SJSA1 (cell line): ENCODE data around the gene ATG9A. TPM values are rescaled to one million over a fixed set of nuclear protein-coding genes. Genes with fewer than 3 reads are reported as not detected.

Experiments used
- DNase-seq, 2 experiments: peaks; one replicate each; pipeline ENCODE4 v3.0.0-alpha.2; 2015 to 2020; ENCODE audit warnings: low spot score in 2 of 2, low read depth in 1 of 2
- H3K27ac ChIP-seq: fragments of 250-450 bp; sonication (Bioruptor Pico); 2 replicates; pipeline ENCODE4 v1.5.1; 2020; ENCODE audit warnings: mild to moderate bottlenecking, moderate library complexity
- H3K27me3 ChIP-seq: fragments of 250-450 bp; sonication (Bioruptor Pico); replicated peaks from 2 replicates; pipeline ENCODE4 v1.5.1; 2020; ENCODE audit warnings: mild to moderate bottlenecking, moderate library complexity
- H3K36me3 ChIP-seq: fragments of 250-450 bp; sonication (Bioruptor Pico); 2 replicates; pipeline ENCODE4 v1.5.1; 2020; ENCODE audit warnings: mild to moderate bottlenecking
- H3K4me1 ChIP-seq: fragments of 250-450 bp; sonication (Bioruptor Pico); replicated peaks from 2 replicates; pipeline ENCODE4 v1.6.1; 2021; ENCODE audit warnings: mild to moderate bottlenecking
- H3K4me3 ChIP-seq: fragments of 250-450 bp; sonication (Bioruptor Pico); 2 replicates; pipeline ENCODE4 v1.5.1; 2020; ENCODE audit warnings: mild to moderate bottlenecking
- H3K9me3 ChIP-seq: fragments of 250-450 bp; sonication (Bioruptor Pico); replicated peaks from 2 replicates; pipeline ENCODE4 v1.5.1; 2020; ENCODE audit warnings: mild to moderate bottlenecking
- total RNA-seq: library from RNA; depleted of rRNA; stranded (reverse); fragments of >200 nt; shearing (Covaris generic); gene quantifications from 2 replicates; pipeline ENCODE4 v1.2.3, GENCODE V29; 2014

ATG9A gene
- total RNA-seq, 1 experiment from 2014 or later, result 45.8 TPM

DNA sequence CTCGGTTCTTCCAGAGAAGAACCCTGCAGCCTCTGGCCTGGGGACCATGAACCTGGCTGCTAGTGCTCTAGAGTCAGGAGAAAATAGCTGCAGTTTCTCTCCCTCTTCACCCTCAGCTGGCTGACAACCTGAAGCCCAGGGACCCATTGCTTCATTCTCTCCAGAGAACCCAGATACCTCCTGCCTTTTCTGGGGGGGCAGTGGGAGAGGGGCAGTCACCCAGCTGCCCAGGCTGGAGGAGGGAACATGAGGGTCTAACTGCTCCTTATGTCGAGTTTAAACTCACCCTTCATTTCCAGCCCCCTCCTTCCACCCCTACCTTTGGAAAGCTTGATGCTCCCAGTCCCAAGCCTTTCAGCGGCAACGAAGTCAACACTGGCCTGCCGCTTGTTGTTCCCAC lies 30.5 kb downstream of the ATG9A start:
- no peak for DNase-seq
- Histone ChIP-seq H3K27ac (no peak overlapping the region), H3K9me3 (no peaks in the 10 kb centered on the region), H3K27me3 (peaks cover 4% of the 10 kb centered on the region), H3K4me3 (no peak overlapping the region), H3K36me3 (no peaks in the 10 kb centered on the region), H3K4me1 (no peaks in the 10 kb centered on the region)

DNA sequence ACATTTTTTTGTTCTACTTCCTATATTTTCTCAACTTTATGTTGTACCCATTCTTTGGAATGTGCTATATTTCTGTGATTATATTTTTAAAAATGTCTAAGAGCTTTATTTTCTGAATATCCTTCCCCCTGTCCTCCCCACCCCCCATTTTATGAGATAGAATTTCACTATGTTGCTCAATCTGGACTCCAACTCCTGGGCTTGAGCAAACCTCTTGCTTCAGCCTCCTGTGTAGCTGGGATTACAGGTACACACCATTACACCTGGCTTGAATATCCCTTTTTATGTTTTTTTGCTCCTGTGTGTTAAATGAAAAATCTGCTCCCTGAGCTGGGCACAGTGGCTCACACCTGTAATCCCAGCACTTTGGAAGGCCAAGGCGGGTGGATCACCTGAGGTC lies 32.0 kb downstream of the ATG9A start:
- Histone ChIP-seq H3K27me3 (peaks cover 4% of the 10 kb centered on the region), H3K4me3 (no peak overlapping the region), H3K27ac (no peak overlapping the region), H3K4me1 (no peaks in the 10 kb centered on the region), H3K36me3 (no peaks in the 10 kb centered on the region), H3K9me3 (no peaks in the 10 kb centered on the region)
- DNase-seq, result no peak

DNA sequence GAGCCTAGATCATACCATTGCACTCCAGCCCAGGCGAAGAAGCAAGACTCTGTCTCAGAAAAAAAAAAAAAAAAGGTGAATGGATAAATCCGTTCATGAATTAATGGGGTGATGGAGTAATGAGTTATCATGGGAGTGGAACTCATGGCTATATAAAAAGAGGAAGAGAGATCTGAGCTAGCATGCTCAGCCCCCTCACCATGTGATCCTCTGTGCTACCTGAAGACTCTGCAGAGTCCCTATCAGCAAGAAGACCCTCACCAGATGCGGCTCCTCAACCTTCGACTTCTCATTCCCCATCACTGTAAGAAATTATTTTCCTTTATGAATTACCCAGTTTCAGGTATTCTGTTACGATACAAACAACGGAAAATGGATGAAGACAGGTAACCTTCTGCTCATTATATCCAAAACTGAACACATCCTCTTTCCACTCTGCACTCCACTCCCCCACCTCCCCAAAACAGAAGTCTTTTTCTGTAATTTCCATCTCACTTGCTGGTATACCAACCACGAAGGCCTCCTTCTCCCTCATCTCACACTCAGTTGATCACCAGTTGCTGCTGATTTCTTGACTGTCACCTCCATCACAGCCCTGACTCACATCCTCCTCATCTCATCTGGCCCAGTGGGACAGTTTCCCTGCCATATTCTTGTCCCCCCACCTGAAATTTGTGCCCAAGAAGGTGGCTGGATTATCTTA lies 42.5 kb downstream of the ATG9A start:
- no peaks in the 10 kb centered on the region for H3K9me3 ChIP-seq
- no peak overlapping the region for H3K4me3 ChIP-seq
- H3K27ac ChIP-seq, result no peak overlapping the region
- H3K36me3 ChIP-seq, result peaks cover 23% of the 10 kb centered on the region
- no peak for DNase-seq
- 0 out of 2 replicates have a peak, but pooled peaks cover 3% of the 10 kb centered on the region for H3K27me3 ChIP-seq
- no peaks in the 10 kb centered on the region for H3K4me1 ChIP-seq

DNA sequence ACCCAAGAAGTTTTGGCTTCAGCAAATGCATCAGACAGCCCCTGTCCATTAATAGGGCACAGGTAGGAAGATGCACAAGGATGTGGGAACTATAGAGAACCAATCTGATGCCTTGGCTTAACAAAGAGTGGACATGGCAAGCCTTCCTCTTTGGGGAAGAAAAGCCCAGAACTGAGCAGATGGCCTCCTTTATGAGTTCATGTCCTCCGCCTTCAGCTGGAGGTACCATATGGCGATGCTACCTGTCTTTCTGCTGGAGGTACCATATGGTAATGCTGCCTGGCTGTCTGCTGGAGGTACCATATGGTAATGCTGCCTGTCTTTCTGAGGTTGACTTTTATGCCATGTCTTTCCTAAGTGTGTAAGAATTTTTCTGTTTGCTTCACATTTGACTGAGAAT lies 45.3 kb downstream of the ATG9A start:
- Histone ChIP-seq H3K4me3 (no peak overlapping the region), H3K27ac (no peak overlapping the region), H3K27me3 (0 out of 2 replicates have a peak, but pooled peaks cover under 1% of the 10 kb centered on the region), H3K9me3 (no peaks in the 10 kb centered on the region), H3K36me3 (peaks cover 50% of the 10 kb centered on the region), H3K4me1 (peaks cover 3% of the 10 kb centered on the region)
- DNase-seq, result no peak

DNA sequence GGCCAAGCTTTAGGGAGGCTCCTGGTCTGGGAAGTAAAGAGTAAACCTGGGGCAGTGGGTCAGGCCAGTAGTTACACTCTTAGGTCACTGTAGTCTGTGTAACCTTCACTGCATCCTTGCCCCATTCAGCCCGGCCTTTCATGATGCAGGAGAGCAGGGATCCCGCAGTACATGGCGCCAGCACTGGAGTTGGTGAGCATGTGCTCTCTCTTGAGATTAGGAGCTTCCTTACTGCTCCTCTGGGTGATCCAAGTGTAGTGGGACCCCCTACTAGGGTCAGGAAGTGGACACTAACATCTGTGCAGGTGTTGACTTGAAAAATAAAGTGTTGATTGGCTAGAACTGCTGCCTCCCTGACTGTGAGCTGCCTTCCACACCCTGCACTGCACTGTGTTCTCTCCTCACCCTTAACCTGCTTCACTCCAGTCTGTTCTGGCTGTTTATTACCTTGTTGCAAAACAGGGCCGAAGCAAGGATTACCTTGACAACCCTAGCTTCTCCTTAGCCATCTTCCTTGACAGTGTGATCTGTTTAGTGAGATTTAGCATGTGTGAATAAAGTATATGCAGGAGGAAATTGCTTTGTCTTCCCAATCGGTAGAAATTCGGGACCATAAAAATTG lies 46.2 kb downstream of the ATG9A start:
- Histone ChIP-seq H3K9me3 (no peaks in the 10 kb centered on the region), H3K27ac (no peak overlapping the region), H3K4me3 (no peak overlapping the region), H3K27me3 (no peaks in the 10 kb centered on the region), H3K36me3 (peaks cover 50% of the 10 kb centered on the region), H3K4me1 (peaks cover 8% of the 10 kb centered on the region)
- no peak for DNase-seq

DNA sequence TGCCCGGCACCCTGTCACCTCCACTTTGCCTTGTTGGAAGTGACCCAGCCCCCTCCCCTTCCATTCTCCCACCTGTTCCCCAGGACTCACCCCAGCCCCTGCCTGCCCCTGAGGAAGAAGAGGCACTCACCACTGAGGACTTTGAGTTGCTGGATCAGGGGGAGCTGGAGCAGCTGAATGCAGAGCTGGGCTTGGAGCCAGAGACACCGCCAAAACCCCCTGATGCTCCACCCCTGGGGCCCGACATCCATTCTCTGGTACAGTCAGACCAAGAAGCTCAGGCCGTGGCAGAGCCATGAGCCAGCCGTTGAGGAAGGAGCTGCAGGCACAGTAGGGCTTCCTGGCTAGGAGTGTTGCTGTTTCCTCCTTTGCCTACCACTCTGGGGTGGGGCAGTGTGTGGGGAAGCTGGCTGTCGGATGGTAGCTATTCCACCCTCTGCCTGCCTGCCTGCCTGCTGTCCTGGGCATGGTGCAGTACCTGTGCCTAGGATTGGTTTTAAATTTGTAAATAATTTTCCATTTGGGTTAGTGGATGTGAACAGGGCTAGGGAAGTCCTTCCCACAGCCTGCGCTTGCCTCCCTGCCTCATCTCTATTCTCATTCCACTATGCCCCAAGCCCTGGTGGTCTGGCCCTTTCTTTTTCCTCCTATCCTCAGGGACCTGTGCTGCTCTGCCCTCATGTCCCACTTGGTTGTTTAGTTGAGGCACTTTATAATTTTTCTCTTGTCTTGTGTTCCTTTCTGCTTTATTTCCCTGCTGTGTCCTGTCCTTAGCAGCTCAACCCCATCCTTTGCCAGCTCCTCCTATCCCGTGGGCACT lies 46.9 kb downstream of the ATG9A start:
- no peak for DNase-seq
- Histone ChIP-seq H3K27me3 (no peaks in the 10 kb centered on the region), H3K4me3 (no peak overlapping the region), H3K36me3 (peaks cover 50% of the 10 kb centered on the region), H3K27ac (no peak overlapping the region), H3K9me3 (no peaks in the 10 kb centered on the region), H3K4me1 (peaks cover 8% of the 10 kb centered on the region)

DNA sequence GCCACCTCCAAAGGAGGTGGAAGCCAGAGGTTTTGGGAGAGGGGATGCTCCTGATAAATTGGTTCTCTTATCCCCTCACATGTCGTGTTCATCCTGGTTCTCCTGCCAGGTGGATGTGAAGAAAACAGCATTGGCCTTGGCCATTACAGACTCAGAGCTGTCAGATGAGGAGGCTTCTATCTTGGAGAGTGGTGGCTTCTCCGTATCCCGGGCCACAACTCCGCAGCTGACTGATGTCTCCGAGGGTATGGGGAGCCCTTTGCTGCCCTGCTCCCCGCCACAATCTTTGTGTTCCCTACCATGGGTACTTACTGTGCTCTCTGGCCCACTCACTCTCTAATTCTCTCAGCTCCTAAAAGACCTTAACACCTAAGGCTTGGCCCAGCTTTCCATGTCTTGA lies 47.9 kb downstream of the ATG9A start:
- peaks cover 8% of the 10 kb centered on the region for H3K4me1 ChIP-seq
- H3K36me3 ChIP-seq, result peaks cover 54% of the 10 kb centered on the region
- no peaks in the 10 kb centered on the region for H3K27me3 ChIP-seq
- no peaks in the 10 kb centered on the region for H3K9me3 ChIP-seq
- no peak overlapping the region for H3K27ac ChIP-seq
- no peak for DNase-seq
- no peak overlapping the region for H3K4me3 ChIP-seq

DNA sequence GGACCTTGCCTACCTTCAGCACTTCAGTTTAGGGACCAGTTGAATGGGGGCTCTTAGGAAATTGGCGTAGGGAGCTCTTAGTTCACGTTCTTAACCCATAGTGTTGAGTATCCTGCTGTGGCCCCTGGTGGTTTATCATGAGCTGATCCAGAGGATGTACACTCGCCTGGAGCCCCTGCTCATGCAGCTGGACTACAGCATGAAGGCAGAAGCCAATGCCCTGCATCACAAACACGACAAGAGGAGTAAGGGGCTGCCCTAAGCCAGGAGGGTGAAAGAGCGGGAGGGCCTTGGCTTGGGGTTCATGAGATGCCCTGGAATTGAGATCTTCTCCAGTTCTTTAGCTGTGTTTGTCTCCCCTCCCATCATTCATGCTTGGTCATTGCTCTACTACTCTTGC lies 48.5 kb downstream of the ATG9A start:
- Histone ChIP-seq H3K9me3 (no peaks in the 10 kb centered on the region), H3K4me1 (peaks cover 13% of the 10 kb centered on the region), H3K27me3 (no peaks in the 10 kb centered on the region), H3K4me3 (no peak overlapping the region), H3K27ac (no peak overlapping the region), H3K36me3 (peaks cover 55% of the 10 kb centered on the region)
- DNase-seq, result no peak

DNA sequence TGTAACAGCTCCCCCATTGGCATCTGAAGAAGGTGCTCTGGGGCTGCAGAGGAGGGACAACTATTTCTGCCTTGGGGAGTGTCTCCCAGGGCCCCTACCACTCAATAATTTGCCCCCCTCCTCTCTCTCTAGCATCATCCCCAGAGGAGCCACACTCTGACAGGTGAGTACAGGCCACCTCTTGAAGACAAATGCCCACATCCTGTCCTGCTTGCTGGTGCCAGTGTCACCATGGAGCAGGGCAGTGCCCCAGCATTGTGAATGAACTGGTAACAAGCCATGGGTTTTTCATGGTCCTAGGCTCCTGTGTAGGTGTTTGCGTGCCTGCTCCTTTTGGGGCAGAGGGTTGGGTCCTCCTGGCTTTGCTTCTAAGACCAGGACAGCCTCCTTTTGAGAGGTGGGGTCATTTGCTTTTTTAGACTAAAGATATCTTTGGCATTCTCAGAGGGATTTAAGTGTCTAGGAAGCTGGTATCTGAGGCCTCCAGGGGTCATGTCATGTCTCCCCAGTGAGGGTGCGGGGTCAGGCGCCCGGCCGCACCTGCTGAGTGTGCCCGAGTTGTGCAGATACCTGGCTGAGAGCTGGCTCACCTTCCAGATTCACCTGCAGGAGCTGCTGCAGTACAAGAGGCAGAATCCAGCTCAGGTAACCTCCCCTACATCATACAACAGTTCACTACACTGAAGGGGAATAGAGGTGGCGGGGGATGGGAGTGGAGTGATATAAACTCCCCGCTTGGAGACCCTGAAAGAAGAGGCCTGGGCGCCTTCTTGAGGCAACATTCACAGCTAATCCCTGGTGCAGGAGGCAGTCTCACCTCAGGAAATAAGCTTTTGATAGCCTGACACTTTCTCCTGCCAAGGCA lies 49.6 kb downstream of the ATG9A start:
- Histone ChIP-seq H3K4me1 (peaks cover 17% of the 10 kb centered on the region), H3K9me3 (no peaks in the 10 kb centered on the region), H3K27ac (no peak overlapping the region), H3K27me3 (no peaks in the 10 kb centered on the region), H3K4me3 (no peak overlapping the region), H3K36me3 (peaks cover 59% of the 10 kb centered on the region)
- no peak for DNase-seq

DNA sequence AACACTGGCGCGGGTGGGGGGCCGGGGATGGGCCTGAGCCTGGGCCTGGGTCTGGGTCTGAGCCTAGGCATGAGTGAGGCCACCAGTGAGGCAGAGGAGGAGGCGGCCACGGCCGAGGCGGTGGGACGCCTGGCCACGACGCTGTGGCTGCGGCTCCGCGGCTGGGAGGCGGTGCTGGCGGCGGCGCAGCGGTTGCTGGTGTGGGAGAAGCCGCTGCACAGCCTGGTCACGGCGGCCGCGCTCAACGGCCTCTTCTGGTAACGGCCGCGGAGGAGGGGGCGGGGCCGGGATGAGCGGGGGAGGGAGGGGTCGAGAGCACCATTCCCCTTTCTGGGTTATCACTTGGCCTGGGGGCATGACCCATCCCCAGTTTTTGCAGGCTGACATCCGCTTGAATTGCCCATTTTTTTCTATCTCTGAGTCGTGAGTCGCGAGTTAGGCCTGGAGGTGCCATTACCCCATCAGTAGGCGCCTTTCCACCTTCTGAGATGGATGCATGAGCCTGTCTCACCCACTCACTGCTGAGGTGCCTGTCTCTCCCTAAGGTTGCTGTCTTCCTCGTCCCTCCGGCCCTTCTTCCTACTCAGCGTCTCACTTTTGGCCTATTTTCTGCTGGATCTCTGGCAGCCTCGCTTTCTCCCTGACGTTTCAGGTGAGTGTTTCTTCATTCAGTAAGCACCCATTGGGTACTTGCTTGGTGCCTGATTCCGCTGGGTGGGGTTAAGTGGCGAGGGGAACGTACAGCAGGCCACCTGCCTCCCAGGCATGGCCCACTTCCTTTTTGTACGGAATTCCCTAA lies 50.9 kb downstream of the ATG9A start:
- peaks cover 63% of the 10 kb centered on the region for H3K36me3 ChIP-seq
- DNase-seq, result peak; percentile 29 to 60

DNA sequence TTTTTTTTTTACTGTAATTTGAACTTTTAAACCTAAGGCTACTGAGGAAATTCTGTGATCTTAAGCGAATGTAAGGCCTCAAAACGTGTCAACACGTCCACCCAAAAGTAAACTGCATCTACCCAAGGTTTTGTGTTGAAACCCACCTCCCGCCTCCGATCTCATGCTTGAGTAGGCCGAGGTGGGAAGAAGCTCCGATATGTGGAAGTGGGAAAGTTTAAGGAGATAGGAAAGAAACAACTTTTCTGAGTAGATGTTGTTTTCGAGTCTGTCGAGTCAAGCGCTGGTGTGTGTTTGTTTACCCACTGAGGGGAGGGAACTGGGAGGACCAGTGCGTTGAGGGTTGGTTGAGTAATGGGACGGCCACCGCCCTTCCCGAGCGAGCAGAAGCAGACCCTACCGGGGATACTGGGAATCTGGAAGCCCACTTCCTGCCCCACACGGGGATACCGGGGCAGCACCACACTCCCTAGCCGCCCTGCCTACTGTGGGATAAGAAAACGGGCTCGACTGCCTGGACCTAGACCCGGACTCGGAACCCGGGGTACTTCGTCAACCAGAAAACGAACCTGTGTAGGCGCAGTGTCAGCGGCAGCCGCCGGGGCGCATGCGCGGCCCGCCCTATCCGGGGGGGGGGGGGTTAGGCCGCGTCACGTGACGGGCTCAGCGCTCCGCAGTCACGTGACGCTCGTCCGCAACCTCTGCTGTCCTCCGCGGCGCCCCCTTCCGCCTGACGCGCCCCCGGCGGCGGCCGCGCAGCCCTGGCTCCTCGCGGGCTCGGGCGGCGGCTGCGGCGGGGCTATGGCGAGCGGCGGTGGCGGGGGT lies 51.7 kb downstream of the ATG9A start, which contains the start of gene RETREG2:
RETREG2 (plus strand) TSS at position 724 of the 825 bp plus-strand sequence; CDS start at position 802, 78 bp downstream.
- H3K36me3 ChIP-seq, result peaks cover 55% of the 10 kb centered on the region
- peaks cover 17% of the 10 kb centered on the region for H3K4me1 ChIP-seq
- H3K4me3 ChIP-seq, result peak within 1 kb of the TSS; percentile 73
- DNase-seq, result peak; percentile 82 to 98
- H3K27ac ChIP-seq, result peak within 1 kb of the TSS; percentile 87
- H3K27me3 ChIP-seq, result no peaks in the 10 kb centered on the region
- H3K9me3 ChIP-seq, result no peaks in the 10 kb centered on the region

More for the DNA sequence above, 50.9 kb downstream of the ATG9A start:
- H3K4me1 ChIP-seq, result peaks cover 17% of the 10 kb centered on the region
- no peaks in the 10 kb centered on the region for H3K27me3 ChIP-seq
- peak overlapping the region; percentile 73 for H3K4me3 ChIP-seq
- no peaks in the 10 kb centered on the region for H3K9me3 ChIP-seq
- H3K27ac ChIP-seq, result peak overlapping the region; percentile 87
